ENCODE measurements around the gene CACNA1D.

CACNA1D gene

GRCh38 chr3:53506763-53507145, 12.3 kb downstream of the CACNA1D start:
- Histone ChIP-seq H3K79me2 (ENCODE audit: low read length) (no peaks in the 10 kb centered on the region), H3K36me3 (replicated peaks; ENCODE audit: low read depth, low read length) (no peaks in the 10 kb centered on the region), H3K27ac (ENCODE audit: low read length) (no peak overlapping the region), H3K4me3 (ENCODE audit: low read length) (no peak overlapping the region), H4K20me1 (ENCODE audit: insufficient read depth, low read length) (no peaks in the 10 kb centered on the region), H3K27me3 (ENCODE audit: low read depth, low read length) (peaks cover 10% of the 10 kb centered on the region; the same call in 1 of the 2 replicates), H3K4me1 (ENCODE audit: low read length) (no peaks in the 10 kb centered on the region), H3K4me2 (ENCODE audit: low read length) (no peak overlapping the region), H3K9me3 (ENCODE audit: insufficient read depth, low read length) (no peaks in the 10 kb centered on the region), H3K9ac (ENCODE audit: low read length) (no peak overlapping the region), H2AFZ (ENCODE audit: low read depth, low read length) (no peak overlapping the region)
- TF ChIP-seq, protein P1, sequence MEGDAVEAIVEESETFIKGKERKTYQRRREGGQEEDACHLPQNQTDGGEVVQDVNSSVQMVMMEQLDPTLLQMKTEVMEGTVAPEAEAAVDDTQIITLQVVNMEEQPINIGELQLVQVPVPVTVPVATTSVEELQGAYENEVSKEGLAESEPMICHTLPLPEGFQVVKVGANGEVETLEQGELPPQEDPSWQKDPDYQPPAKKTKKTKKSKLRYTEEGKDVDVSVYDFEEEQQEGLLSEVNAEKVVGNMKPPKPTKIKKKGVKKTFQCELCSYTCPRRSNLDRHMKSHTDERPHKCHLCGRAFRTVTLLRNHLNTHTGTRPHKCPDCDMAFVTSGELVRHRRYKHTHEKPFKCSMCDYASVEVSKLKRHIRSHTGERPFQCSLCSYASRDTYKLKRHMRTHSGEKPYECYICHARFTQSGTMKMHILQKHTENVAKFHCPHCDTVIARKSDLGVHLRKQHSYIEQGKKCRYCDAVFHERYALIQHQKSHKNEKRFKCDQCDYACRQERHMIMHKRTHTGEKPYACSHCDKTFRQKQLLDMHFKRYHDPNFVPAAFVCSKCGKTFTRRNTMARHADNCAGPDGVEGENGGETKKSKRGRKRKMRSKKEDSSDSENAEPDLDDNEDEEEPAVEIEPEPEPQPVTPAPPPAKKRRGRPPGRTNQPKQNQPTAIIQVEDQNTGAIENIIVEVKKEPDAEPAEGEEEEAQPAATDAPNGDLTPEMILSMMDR (IDR thresholded peaks at IDR 0.05; ENCODE audit: low read depth, low read length) = no peak
- no peak for TF ChIP-seq EZH2phosphoT487 (IDR thresholded peaks at IDR 0.05; ENCODE audit: low read depth)

DNA sequence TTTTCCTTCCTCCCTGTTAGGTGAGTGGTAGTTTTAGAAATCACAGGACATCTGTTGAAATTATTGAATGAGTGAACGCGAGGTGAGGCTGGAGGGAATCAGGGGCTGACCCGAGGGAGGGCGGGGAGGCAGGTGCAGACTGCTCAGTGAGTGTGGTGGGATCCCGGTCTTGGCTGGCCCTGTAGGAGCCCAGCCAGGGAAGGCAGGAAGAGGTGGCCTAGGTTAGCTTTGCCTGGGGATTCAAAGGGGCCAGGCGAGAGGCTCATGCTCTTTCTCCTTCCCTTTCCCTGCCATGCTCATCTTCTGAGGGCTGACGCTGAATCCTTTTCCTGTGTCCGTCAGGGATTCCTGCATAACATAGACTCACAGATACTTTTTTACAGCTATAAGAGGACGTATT, 15.1 kb downstream of the CACNA1D start:
- H3K79me2 ChIP-seq (ENCODE audit: low read length) = no peaks in the 10 kb centered on the region
- H3K27me3 ChIP-seq (ENCODE audit: low read depth, low read length) = peaks cover 15% of the 10 kb centered on the region
- H2AFZ ChIP-seq (ENCODE audit: low read depth, low read length) = no peak overlapping the region
- H4K20me1 ChIP-seq (ENCODE audit: insufficient read depth, low read length) = no peaks in the 10 kb centered on the region
- no peaks in the 10 kb centered on the region for H3K36me3 ChIP-seq (replicated peaks; ENCODE audit: low read depth, low read length)
- H3K9ac ChIP-seq (ENCODE audit: low read length) = no peak overlapping the region
- TF ChIP-seq, protein P1 (IDR thresholded peaks at IDR 0.05; ENCODE audit: low read depth, low read length) = no peak
- no peak for TF ChIP-seq EZH2phosphoT487 (IDR thresholded peaks at IDR 0.05; ENCODE audit: low read depth)
- no peak overlapping the region for H3K27ac ChIP-seq (ENCODE audit: low read length)
- peaks cover 6% of the 10 kb centered on the region for H3K4me1 ChIP-seq (ENCODE audit: low read length)
- no peaks in the 10 kb centered on the region for H3K9me3 ChIP-seq (ENCODE audit: insufficient read depth, low read length)
- H3K4me2 ChIP-seq (ENCODE audit: low read length) = no peak overlapping the region
- no peak overlapping the region for H3K4me3 ChIP-seq (ENCODE audit: low read length)

- Histone ChIP-seq H3K79me2 (ENCODE audit: low read length) (no peaks in the 10 kb centered on the region), H3K9ac (ENCODE audit: low read length) (no peak overlapping the region), H3K36me3 (replicated peaks; ENCODE audit: low read depth, low read length) (no peaks in the 10 kb centered on the region), H4K20me1 (ENCODE audit: insufficient read depth, low read length) (no peaks in the 10 kb centered on the region), H3K4me3 (ENCODE audit: low read length) (no peak overlapping the region), H3K4me2 (ENCODE audit: low read length) (no peak overlapping the region), H3K9me3 (ENCODE audit: insufficient read depth, low read length) (no peaks in the 10 kb centered on the region), H3K27ac (ENCODE audit: low read length) (no peak overlapping the region), H3K4me1 (ENCODE audit: low read length) (peaks cover 6% of the 10 kb centered on the region), H3K27me3 (ENCODE audit: low read depth, low read length) (peaks cover 15% of the 10 kb centered on the region), H2AFZ (ENCODE audit: low read depth, low read length) (no peak overlapping the region)
- TF ChIP-seq, protein P1 (IDR thresholded peaks at IDR 0.05; ENCODE audit: low read depth, low read length) = no peak
- TF ChIP-seq EZH2phosphoT487 (IDR thresholded peaks at IDR 0.05; ENCODE audit: low read depth) = no peak
Measured at GRCh38 chr3:53510508-53510907, 16.1 kb downstream of the CACNA1D start.

GRCh38 chr3:53511246-53511645, 16.8 kb downstream of the CACNA1D start:
- peaks cover 15% of the 10 kb centered on the region for H3K27me3 ChIP-seq (ENCODE audit: low read depth, low read length)
- H4K20me1 ChIP-seq (ENCODE audit: insufficient read depth, low read length) = no peaks in the 10 kb centered on the region
- H3K79me2 ChIP-seq (ENCODE audit: low read length) = no peaks in the 10 kb centered on the region
- no peak overlapping the region for H3K4me3 ChIP-seq (ENCODE audit: low read length)
- TF ChIP-seq EZH2phosphoT487 (IDR thresholded peaks at IDR 0.05; ENCODE audit: low read depth) = no peak
- TF ChIP-seq, protein P1 (IDR thresholded peaks at IDR 0.05; ENCODE audit: low read depth, low read length) = no peak
- peaks cover 6% of the 10 kb centered on the region for H3K4me1 ChIP-seq (ENCODE audit: low read length)
- no peaks in the 10 kb centered on the region for H3K36me3 ChIP-seq (replicated peaks; ENCODE audit: low read depth, low read length)
- no peaks in the 10 kb centered on the region for H3K9me3 ChIP-seq (ENCODE audit: insufficient read depth, low read length)
- H3K27ac ChIP-seq (ENCODE audit: low read length) = no peak overlapping the region
- H3K4me2 ChIP-seq (ENCODE audit: low read length) = no peak overlapping the region
- no peak overlapping the region for H2AFZ ChIP-seq (ENCODE audit: low read depth, low read length)
- H3K9ac ChIP-seq (ENCODE audit: low read length) = no peak overlapping the region

Measured in OCI-LY3 (cell line).